ENCODE data around the gene LRRC37B. TPM values are rescaled to one million over a fixed set of nuclear protein-coding genes. Genes with fewer than 3 reads are reported as not detected.
"Not testable (repeated sequence)": the region's sequence is repeated elsewhere in the genome, so short reads cannot be mapped to it uniquely, and the experiment has no call there.

The LRRC37B gene
- total RNA-seq, 3 donors from 2014 or later (not counting 1 experiment from before 2014, with no cell fraction given): 46.6 to 64.8 (median 57.1) TPM

DNA sequence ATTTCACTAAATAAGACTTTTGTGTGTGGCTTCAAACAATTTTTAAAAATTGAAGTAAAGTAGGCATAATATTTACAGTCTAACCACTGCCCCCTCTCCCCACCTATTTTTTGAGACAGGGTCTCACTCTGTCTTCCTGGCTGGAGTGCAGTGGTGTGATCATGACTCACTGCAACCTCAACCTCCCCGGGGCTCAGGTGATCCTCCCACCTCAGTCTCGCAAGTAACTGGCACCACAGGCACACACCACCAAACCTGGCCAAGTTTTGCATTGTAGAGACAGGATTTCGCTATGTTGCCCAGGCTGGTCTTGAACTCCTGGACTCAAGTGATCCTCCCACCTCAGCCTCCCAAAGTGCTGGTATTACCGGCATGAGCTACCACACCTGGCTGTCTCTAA lies 47.8 kb downstream of the LRRC37B start:
- H3K9me3 ChIP-seq (ENCODE audit: control insufficient read depth, insufficient read depth, low read length); H3K27me3 ChIP-seq (ENCODE audit: control insufficient read depth, insufficient read depth, low read length); ATAC-seq; DNase-seq; H3K27me3 Mint-ChIP-seq (ENCODE audit: low read depth in 2 of 2); H3K27ac Mint-ChIP-seq; intact Hi-C loops (cut with micrococcal nuclease); H3K27ac ChIP-seq (ENCODE audit: low read length); H3K4me3 ChIP-seq (ENCODE audit: low read length); H3K4me1 Mint-ChIP-seq; H3K36me3 Mint-ChIP-seq; H3K36me3 ChIP-seq (ENCODE audit: control insufficient read depth, insufficient read depth, low read length); H3K4me3 Mint-ChIP-seq; H3K4me1 ChIP-seq (ENCODE audit: control insufficient read depth, insufficient read depth, low read length); H3K9me3 Mint-ChIP-seq: not testable (repeated sequence)
- 64% methylated on average over 2 of the region's 4 CpGs for WGBS (ENCODE audit: insufficient coverage)

DNA sequence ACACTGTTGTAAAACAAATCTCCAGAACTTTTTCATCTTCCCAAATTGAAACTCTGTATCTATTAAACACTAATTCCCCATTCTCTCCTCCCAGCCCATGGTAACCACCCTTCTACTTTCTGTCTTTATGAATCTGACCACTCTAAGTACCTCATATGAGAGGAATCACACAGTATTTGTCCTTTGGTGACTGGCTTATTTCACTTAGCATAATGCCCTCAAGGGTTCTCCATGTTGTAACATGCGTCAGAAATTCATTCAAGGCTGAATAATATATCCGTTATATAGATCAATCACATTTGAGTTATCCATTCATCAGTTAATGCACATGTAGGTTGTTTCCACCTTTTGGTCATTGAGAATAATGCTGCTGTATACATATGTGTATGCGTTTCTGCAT lies 48.2 kb downstream of the LRRC37B start:
- H3K4me3 ChIP-seq (ENCODE audit: low read length); H3K4me1 ChIP-seq (ENCODE audit: control insufficient read depth, insufficient read depth, low read length); DNase-seq; H3K36me3 Mint-ChIP-seq; H3K36me3 ChIP-seq (ENCODE audit: control insufficient read depth, insufficient read depth, low read length); H3K9me3 Mint-ChIP-seq; H3K9me3 ChIP-seq (ENCODE audit: control insufficient read depth, insufficient read depth, low read length); H3K27ac ChIP-seq (ENCODE audit: low read length); intact Hi-C loops (cut with micrococcal nuclease); ATAC-seq; H3K27me3 ChIP-seq (ENCODE audit: control insufficient read depth, insufficient read depth, low read length); H3K27ac Mint-ChIP-seq; H3K4me1 Mint-ChIP-seq; H3K27me3 Mint-ChIP-seq (ENCODE audit: low read depth in 2 of 2); H3K4me3 Mint-ChIP-seq: not testable (repeated sequence)
- 92% methylated on average over 1 of the region's 3 CpGs for WGBS (ENCODE audit: insufficient coverage)

DNA sequence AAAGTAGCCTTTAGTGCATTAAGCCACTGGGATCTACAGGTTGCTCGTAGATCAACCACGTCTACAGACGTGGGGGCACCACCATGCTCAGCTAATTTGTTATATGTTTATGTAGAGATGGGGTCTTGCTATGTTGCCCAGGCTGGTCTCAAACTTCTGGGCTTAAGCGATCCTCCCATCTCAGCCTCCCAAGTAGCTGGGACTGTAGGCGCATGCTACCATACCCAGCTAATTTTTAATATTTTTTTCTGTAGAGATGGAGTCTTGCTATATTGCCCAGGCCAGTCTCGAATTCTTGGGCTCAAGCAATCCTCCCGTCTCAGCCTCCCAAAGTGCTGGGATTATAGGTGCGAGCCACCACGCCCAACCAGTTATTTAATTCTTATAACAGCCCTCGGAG lies 49.3 kb downstream of the LRRC37B start:
- H3K36me3 ChIP-seq (ENCODE audit: control insufficient read depth, insufficient read depth, low read length); H3K27me3 Mint-ChIP-seq (ENCODE audit: low read depth in 2 of 2); intact Hi-C loops (cut with micrococcal nuclease); H3K4me1 ChIP-seq (ENCODE audit: control insufficient read depth, insufficient read depth, low read length); H3K27ac Mint-ChIP-seq; H3K9me3 ChIP-seq (ENCODE audit: control insufficient read depth, insufficient read depth, low read length); H3K4me3 Mint-ChIP-seq; H3K4me3 ChIP-seq (ENCODE audit: low read length); DNase-seq; H3K9me3 Mint-ChIP-seq; H3K36me3 Mint-ChIP-seq; H3K27ac ChIP-seq (ENCODE audit: low read length); ATAC-seq; H3K4me1 Mint-ChIP-seq; H3K27me3 ChIP-seq (ENCODE audit: control insufficient read depth, insufficient read depth, low read length): not testable (repeated sequence)
- 94% methylated on average over 6 of the region's 10 CpGs for WGBS (ENCODE audit: insufficient coverage)

DNA sequence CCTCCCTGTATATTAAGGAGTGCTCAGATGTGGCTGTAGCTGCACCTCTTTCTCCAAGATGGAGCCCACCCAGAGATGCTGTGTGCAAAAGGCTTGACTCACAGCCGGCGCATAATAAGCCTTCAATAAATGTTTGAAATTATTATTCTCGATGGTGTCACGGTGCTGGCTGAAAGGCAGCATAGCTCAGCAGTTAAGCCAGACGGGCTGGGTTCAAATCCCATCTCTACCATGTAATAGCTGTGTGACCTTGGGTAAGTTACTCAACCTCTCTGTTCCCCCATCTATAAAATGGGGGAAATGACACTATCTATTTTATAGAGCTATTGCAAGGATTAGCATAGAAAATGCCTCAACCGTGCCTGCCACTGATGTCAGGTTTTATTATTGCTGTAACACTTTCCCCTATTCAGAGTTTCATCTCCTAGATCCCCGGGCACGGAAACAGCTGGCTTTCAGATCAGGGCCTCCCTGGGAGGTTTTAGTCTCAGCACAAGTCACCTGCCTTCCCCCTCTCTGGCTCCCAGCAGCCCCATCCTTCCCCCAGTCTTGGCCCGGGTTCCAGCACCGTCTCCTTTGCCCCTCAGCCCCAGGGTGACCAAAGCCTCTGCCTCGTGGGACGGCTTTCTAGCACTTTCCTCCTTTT lies 50.4 kb downstream of the LRRC37B start:
- H3K27me3 ChIP-seq (ENCODE audit: control insufficient read depth, insufficient read depth, low read length); intact Hi-C loops (cut with micrococcal nuclease); H3K9me3 ChIP-seq (ENCODE audit: control insufficient read depth, insufficient read depth, low read length); H3K9me3 Mint-ChIP-seq; DNase-seq; H3K4me3 ChIP-seq (ENCODE audit: low read length); H3K36me3 Mint-ChIP-seq; H3K27me3 Mint-ChIP-seq (ENCODE audit: low read depth in 2 of 2); H3K4me1 Mint-ChIP-seq; H3K27ac ChIP-seq (ENCODE audit: low read length); H3K36me3 ChIP-seq (ENCODE audit: control insufficient read depth, insufficient read depth, low read length); H3K27ac Mint-ChIP-seq; ATAC-seq; H3K4me3 Mint-ChIP-seq; H3K4me1 ChIP-seq (ENCODE audit: control insufficient read depth, insufficient read depth, low read length): not testable (repeated sequence)
- WGBS (ENCODE audit: insufficient coverage): 93% methylated on average over 8 of the region's 12 CpGs

DNA sequence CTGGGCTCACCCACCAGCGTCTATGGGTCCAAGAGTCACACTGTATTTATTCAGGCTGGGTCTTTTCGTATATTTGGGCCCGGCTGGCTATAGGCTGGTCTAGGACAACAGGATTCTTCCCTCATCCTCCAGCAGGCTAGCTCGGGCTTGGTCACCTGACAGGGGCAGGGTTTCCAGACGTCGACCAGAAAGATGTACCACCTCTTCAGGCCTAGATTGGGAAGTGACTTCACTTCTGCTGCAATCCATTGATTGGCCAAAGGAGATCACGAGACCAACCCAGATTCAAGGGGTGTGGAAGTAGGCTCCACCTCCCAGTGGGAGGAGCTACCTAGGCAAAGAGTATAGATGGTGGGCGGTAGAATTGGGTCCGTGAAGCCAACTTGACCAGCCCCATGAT lies 53.5 kb downstream of the LRRC37B start:
- H3K9me3 Mint-ChIP-seq; H3K27me3 Mint-ChIP-seq (ENCODE audit: low read depth in 2 of 2); H3K36me3 Mint-ChIP-seq; H3K4me1 Mint-ChIP-seq; intact Hi-C loops (cut with micrococcal nuclease); H3K27me3 ChIP-seq (ENCODE audit: control insufficient read depth, insufficient read depth, low read length); DNase-seq; H3K36me3 ChIP-seq (ENCODE audit: control insufficient read depth, insufficient read depth, low read length); H3K4me3 ChIP-seq (ENCODE audit: low read length); H3K9me3 ChIP-seq (ENCODE audit: control insufficient read depth, insufficient read depth, low read length); H3K27ac Mint-ChIP-seq; H3K27ac ChIP-seq (ENCODE audit: low read length); H3K4me1 ChIP-seq (ENCODE audit: control insufficient read depth, insufficient read depth, low read length); H3K4me3 Mint-ChIP-seq: not testable (repeated sequence)
- WGBS (ENCODE audit: insufficient coverage): no CpG with 5 or more reads among the region's 9 CpGs
- peak; percentile 75 to 92 (median 90) for ATAC-seq

DNA sequence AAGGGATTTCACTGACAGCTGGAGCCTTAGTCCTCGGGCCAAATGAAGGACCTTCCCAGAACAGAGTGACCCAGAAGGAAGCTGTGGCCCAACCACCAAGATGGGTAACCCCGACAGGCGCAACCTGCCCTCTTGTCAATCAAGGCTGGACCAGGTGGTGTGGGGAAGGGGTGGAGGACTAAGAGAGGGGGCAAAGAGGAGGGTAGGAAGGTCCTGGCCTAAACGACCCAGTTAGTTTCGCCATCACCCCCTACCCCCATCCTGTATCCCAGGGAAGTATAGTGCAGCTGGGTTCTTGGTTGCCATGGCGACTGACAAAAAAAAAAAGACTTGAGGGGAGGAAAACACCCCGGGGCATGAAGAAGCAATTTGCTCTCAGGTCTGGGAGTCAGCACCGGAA lies 54.7 kb downstream of the LRRC37B start:
- ATAC-seq; H3K4me3 ChIP-seq (ENCODE audit: low read length); H3K4me3 Mint-ChIP-seq; H3K27ac ChIP-seq (ENCODE audit: low read length); H3K9me3 Mint-ChIP-seq; H3K9me3 ChIP-seq (ENCODE audit: control insufficient read depth, insufficient read depth, low read length); H3K27me3 ChIP-seq (ENCODE audit: control insufficient read depth, insufficient read depth, low read length); H3K36me3 ChIP-seq (ENCODE audit: control insufficient read depth, insufficient read depth, low read length); H3K36me3 Mint-ChIP-seq; intact Hi-C loops (cut with micrococcal nuclease); H3K27me3 Mint-ChIP-seq (ENCODE audit: low read depth in 2 of 2); H3K4me1 Mint-ChIP-seq: not testable (repeated sequence)
- peaks cover 10% of the 10 kb centered on the region for H3K4me1 ChIP-seq (ENCODE audit: control insufficient read depth, insufficient read depth, low read length)
- WGBS (ENCODE audit: insufficient coverage): 56% methylated on average over 5 of the region's 8 CpGs
- peak in 1 of 2 donors; percentile 13 for DNase-seq
- H3K27ac Mint-ChIP-seq: peak overlapping the region in 1 of 2 donors; percentile 31

DNA sequence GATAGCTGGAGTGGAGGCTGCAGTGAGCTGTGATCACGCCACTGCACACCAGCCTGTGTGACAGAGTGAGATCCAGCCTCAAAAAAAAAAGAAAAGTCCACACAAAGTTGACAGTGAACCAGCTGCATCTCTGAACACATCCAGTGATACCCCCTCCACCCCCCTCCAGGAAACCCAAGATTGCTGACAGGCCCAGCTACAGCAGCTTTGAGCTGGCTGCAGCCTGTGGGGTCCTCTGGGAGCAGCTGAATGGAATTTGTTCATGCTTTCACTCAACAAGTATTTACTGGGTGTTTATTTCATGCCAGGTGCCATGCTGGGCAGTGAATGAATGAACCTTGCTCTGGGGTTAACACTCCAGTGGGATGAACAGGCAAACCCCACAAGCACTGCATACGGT lies 56.9 kb downstream of the LRRC37B start:
- peaks cover 18% of the 10 kb centered on the region for H3K4me1 ChIP-seq (ENCODE audit: control insufficient read depth, insufficient read depth, low read length)
- H3K4me3 Mint-ChIP-seq; H3K27me3 Mint-ChIP-seq (ENCODE audit: low read depth in 2 of 2); H3K36me3 Mint-ChIP-seq; H3K36me3 ChIP-seq (ENCODE audit: control insufficient read depth, insufficient read depth, low read length); ATAC-seq; DNase-seq; H3K27me3 ChIP-seq (ENCODE audit: control insufficient read depth, insufficient read depth, low read length); H3K9me3 Mint-ChIP-seq; intact Hi-C loops (cut with micrococcal nuclease); H3K9me3 ChIP-seq (ENCODE audit: control insufficient read depth, insufficient read depth, low read length); H3K27ac Mint-ChIP-seq; H3K27ac ChIP-seq (ENCODE audit: low read length); H3K4me3 ChIP-seq (ENCODE audit: low read length): not testable (repeated sequence)
- 97% methylated on average over 2 of the region's 2 CpGs for WGBS (ENCODE audit: insufficient coverage)
- peaks cover 6 to 12% of the 10 kb centered on the region in 2 donors for H3K4me1 Mint-ChIP-seq

DNA sequence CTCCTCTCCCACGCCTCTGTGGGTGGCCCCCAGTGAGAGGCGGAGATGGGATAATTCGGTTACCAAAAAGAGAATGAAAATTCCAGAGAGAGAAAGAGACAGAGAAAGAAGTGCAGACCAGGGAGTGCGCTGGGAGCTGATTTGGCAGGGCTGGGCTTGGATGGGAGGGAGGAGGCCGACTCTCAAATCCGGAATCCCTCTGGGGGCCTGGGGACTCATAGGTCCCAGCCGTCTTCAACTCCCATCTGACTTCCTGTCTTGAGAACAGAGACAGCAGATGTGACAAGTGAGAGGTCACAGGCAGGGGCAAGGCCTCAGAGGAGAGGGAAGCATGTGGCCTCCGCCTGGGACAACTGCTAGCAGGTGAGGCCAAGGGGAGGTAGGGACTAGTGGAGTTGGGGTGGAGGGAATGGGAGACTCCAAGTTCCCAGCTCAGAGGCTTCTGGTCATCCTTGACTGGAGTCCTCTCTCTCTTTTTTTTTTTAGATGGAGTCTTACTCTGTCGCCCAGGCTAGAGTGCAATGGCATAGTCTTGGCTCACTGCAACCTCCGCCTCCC lies 59.0 kb downstream of the LRRC37B start:
- H3K27ac ChIP-seq (ENCODE audit: low read length); H3K4me3 ChIP-seq (ENCODE audit: low read length); H3K9me3 ChIP-seq (ENCODE audit: control insufficient read depth, insufficient read depth, low read length); DNase-seq; H3K36me3 ChIP-seq (ENCODE audit: control insufficient read depth, insufficient read depth, low read length); H3K36me3 Mint-ChIP-seq; H3K27ac Mint-ChIP-seq; H3K9me3 Mint-ChIP-seq; H3K27me3 ChIP-seq (ENCODE audit: control insufficient read depth, insufficient read depth, low read length); H3K4me3 Mint-ChIP-seq; H3K27me3 Mint-ChIP-seq (ENCODE audit: low read depth in 2 of 2); ATAC-seq: not testable (repeated sequence)
- peaks cover 23% of the 10 kb centered on the region for H3K4me1 ChIP-seq (ENCODE audit: control insufficient read depth, insufficient read depth, low read length)
- H3K4me1 Mint-ChIP-seq: peaks cover 6 to 12% of the 10 kb centered on the region in 2 donors
- 82% methylated on average over 4 of the region's 10 CpGs for WGBS (ENCODE audit: insufficient coverage)
- intact Hi-C loops (cut with micrococcal nuclease): loop anchor here (5.0 kb wide), 1 partner anchor 71 kb away; no protein-coding TSS in a partner anchor
